ENCODE results near the gene TLN1. TPM values are rescaled to one million over a fixed set of nuclear protein-coding genes. Genes with fewer than 3 reads are reported as not detected.
A peak's percentile ranks its signal among the peaks of the same experiment; 100 is the strongest.

The TLN1 gene
- total and polyA plus RNA-seq, 11 donors = 152 to 373 (median 257) TPM

DNA sequence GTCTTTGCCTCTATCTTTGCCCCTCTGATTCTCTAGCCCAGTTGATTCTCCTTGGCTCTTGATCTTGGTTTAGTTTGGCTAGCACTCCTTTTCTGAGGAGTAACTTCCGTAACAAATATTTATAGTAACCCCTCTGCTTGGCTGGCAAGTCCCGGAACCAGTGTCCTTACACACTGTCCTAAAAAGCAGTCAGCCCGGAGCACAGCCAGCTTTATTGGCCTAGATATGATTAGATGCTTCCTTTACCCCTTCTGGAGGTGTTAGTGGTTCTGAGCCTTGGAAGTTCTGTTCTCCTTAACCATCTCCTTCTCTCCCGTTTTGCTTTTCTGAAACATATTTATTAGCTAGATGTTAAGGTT is 39.1 kb upstream of the TLN1 start:
- peaks cover 5 to 29% (median 22%) of the 10 kb centered on the region in 12 donors for H3K4me1 ChIP-seq
- H3K27ac ChIP-seq = peak overlapping the region; percentile 6 to 73 (median 52)
- peak in 4 of 5 donors; percentile 36 to 65 (median 54) for DNase-seq
- no peaks in the 10 kb centered on the region for H3K9me3 ChIP-seq
- H3K27me3 ChIP-seq = no peaks in the 10 kb centered on the region
- H3K36me3 ChIP-seq = no peaks in the 10 kb centered on the region
- 2 to 21% (median 5%) methylated on average over 4 of the region's 4 CpGs for WGBS, 4 donors
- peak; percentile 88 to 92 (median 90) for ATAC-seq
- H3K4me3 ChIP-seq = peak overlapping the region in 1 of 12 donors; percentile 21
- intact Hi-C loops (cut with DNase I) = no loop called here
- TF ChIP-seq, protein P1, sequence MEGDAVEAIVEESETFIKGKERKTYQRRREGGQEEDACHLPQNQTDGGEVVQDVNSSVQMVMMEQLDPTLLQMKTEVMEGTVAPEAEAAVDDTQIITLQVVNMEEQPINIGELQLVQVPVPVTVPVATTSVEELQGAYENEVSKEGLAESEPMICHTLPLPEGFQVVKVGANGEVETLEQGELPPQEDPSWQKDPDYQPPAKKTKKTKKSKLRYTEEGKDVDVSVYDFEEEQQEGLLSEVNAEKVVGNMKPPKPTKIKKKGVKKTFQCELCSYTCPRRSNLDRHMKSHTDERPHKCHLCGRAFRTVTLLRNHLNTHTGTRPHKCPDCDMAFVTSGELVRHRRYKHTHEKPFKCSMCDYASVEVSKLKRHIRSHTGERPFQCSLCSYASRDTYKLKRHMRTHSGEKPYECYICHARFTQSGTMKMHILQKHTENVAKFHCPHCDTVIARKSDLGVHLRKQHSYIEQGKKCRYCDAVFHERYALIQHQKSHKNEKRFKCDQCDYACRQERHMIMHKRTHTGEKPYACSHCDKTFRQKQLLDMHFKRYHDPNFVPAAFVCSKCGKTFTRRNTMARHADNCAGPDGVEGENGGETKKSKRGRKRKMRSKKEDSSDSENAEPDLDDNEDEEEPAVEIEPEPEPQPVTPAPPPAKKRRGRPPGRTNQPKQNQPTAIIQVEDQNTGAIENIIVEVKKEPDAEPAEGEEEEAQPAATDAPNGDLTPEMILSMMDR (IDR thresholded peaks at IDR 0.05) = no peak
- no peak for TF ChIP-seq POLR2A (IDR thresholded peaks at IDR 0.05)

DNA sequence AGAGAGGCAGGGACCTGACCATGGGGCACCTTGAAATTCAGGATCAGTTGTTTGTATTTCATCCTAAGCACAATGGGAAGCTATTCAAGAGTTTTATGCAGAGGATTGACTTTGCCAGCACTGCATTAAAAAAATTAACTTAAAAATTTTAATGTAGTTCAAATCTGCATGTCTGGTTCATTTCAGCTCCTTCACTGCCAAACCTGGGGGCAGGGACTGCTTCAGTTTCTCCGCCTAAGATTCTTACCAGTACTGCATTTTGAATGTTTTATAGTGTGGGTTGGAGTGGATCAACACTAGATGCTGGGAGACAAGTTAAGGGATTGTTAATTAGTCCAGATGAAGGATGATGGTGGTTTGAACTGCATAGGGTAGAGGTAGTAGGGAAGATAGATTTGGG is 37.8 kb upstream of the TLN1 start:
- Histone ChIP-seq H3K36me3 (no peaks in the 10 kb centered on the region), H3K27me3 (no peaks in the 10 kb centered on the region), H3K27ac (no peak overlapping the region), H3K4me1 (peaks cover 5 to 24% (median 17%) of the 10 kb centered on the region in 12 donors), H3K4me3 (no peak overlapping the region), H3K9me3 (no peaks in the 10 kb centered on the region)
- TF ChIP-seq POLR2A (IDR thresholded peaks at IDR 0.05) = no peak
- TF ChIP-seq, protein P1 (IDR thresholded peaks at IDR 0.05) = no peak
- intact Hi-C loops (cut with DNase I) = no loop called here
- no peak for ATAC-seq
- WGBS, 4 donors = 96 to 99% (median 97%) methylated on average over 1 of the region's 1 CpG
- DNase-seq = no peak

DNA sequence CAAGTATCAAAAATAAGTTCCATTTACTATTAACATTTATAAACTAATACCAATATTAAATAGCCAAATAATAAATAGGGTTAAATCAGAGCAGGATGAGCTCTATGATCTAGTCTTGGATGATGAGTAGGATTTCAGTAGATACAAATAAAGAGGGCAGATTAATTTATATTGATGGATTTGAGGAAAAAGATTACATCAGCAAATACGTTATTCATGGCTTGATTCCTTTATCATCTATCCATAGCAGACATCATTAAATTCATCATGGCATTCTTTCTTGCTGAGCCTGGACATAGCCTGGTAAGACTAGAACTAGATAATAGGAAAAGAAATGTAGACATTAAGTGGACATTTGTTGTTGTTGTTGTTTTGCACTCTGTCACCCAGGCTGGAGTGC is 35.5 kb upstream of the TLN1 start:
- no peaks in the 10 kb centered on the region for H3K36me3 ChIP-seq
- no peaks in the 10 kb centered on the region for H3K27me3 ChIP-seq
- H3K27ac ChIP-seq = no peak overlapping the region
- H3K9me3 ChIP-seq = no peaks in the 10 kb centered on the region
- no peak for DNase-seq
- no peak overlapping the region for H3K4me3 ChIP-seq
- 90 to 96% (median 91%) methylated on average over 1 of the region's 1 CpG for WGBS, 4 donors
- intact Hi-C loops (cut with DNase I) = no loop called here
- TF ChIP-seq POLR2A (IDR thresholded peaks at IDR 0.05) = no peak
- TF ChIP-seq, protein P1 (IDR thresholded peaks at IDR 0.05) = no peak
- peaks cover 5 to 24% (median 17%) of the 10 kb centered on the region in 12 donors for H3K4me1 ChIP-seq
- ATAC-seq = no peak

DNA sequence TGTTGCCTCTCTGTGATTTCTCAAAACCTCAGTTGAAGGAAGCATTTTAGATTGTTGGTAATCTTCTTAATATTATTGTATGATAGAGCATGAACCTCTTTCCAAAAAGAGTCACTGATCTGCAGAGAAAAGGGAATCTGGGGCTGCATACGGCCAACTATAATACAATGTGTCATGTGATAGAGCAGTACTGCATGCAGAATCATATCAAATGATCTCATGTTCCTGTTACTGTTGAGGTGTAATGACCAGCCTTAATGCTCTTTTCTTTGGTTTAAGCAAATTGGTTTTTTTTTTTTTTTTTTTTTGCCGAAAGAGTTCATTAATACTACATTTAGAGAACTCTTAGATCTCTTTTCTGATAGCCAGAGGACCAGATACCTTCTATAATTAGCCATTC is 35.0 kb upstream of the TLN1 start:
- DNase-seq (no peak), ATAC-seq (no peak)
- Histone ChIP-seq H3K27me3 (no peaks in the 10 kb centered on the region), H3K27ac (no peak overlapping the region), H3K4me1 (peaks cover 5 to 22% (median 16%) of the 10 kb centered on the region in 12 donors), H3K9me3 (no peaks in the 10 kb centered on the region), H3K4me3 (no peak overlapping the region), H3K36me3 (no peaks in the 10 kb centered on the region)
- TF ChIP-seq POLR2A (IDR thresholded peaks at IDR 0.05) = no peak
- TF ChIP-seq, protein P1 (IDR thresholded peaks at IDR 0.05) = no peak
- intact Hi-C loops (cut with DNase I) = no loop called here
- WGBS, 4 donors = 84 to 91% (median 89%) methylated on average over 2 of the region's 2 CpGs

All from heart left ventricle (tissue), 16 donors.